ENCODE data around the gene NR2E3. TPM values are rescaled to one million over a fixed set of nuclear protein-coding genes. Genes with fewer than 3 reads are reported as not detected.

The NR2E3 gene
- under 1 TPM in 2 of 3 donors, not detected in 1; 0.04 to 0.10 TPM for polyA plus RNA-seq

DNA sequence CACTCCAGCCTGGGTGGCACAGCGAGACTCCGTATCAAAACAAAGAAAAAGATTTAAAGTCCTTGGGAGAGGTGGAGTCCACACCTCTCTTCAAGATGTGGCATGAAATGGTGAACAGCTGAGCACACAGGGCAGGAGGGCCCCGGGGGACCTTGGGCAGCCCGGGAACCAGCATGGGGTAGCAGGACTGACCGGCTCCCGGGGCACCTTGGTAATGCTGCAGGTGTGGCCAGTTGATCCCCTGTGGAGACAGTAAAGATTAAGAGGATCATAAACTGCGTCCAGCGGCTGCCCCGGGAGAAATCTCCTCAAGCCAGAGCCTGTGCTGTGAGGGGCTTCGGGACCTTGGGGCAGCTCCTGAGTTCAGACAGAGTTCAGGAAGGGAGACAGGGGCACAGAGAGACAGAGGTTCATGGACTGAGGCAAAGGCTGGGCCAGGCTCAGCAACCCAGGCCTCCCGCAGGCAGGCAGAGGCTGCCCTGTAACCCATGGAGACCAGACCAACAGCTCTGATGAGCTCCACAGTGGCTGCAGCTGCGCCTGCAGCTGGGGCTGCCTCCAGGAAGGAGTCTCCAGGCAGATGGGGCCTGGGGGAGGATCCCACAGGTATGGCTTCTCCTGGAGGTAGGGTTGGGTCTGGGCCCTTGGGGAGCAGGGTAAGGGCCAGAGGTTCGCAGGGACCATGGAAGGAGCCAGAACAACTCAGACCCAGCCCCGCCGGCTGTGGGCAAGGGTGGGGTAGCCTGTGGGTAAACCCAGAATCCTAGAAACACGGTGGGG lies at the start of gene NR2E3:
Gene NR2E3 (plus strand): TSS at position 299 of the 780 bp plus-strand sequence. CDS start 190 bp downstream, at position 489.
- no peak within 1 kb of the TSS for H3K27ac ChIP-seq (ENCODE audit: low read depth, low read length)
- WGBS, 3 donors: 62 to 86% (median 79%) methylated on average over 16 of the region's 16 CpGs

DNA sequence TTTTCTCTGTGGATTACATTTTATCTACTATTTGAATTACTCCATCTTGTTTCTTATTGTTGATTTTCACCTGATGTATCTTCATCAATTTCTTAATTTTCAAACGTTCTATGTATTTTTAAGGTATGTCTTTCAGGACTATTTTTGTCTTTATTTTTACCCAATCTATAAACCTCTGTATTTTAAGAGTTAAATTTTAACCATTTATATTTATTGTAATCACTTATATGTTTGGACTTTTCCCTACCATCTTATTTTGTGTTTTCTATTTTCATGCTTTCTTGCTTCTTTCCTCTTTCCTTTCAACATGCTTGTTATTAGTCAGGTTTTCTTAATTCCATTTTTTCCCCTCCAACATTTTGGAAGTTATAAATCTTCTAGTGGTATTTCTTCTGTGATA lies 49.5 kb upstream of the NR2E3 start:
- WGBS, 3 donors: 73 to 94% (median 92%) methylated on average over 1 of the region's 1 CpG
- no peak overlapping the region for H3K27ac ChIP-seq (ENCODE audit: low read depth, low read length)

GRCh38 chr15:71761649-71762048 lies 48.7 kb upstream of the NR2E3 start:
- H3K27ac ChIP-seq (ENCODE audit: low read depth, low read length): no peak overlapping the region
- 47 to 68% (median 57%) methylated on average over 3 of the region's 3 CpGs for WGBS, 3 donors

GRCh38 chr15:71768184-71768583 lies 42.2 kb upstream of the NR2E3 start:
- WGBS, 3 donors: 90 to 96% (median 94%) methylated on average over 5 of the region's 5 CpGs
- H3K27ac ChIP-seq (ENCODE audit: low read depth, low read length): no peak overlapping the region

GRCh38 chr15:71773206-71773859 lies 37.0 kb upstream of the NR2E3 start:
- no peak overlapping the region for H3K27ac ChIP-seq (ENCODE audit: low read depth, low read length)
- 82 to 96% (median 90%) methylated on average over 1 of the region's 1 CpG for WGBS, 3 donors

- no peak overlapping the region for H3K27ac ChIP-seq (ENCODE audit: low read depth, low read length)
Measured at GRCh38 chr15:71775856-71776255, 34.5 kb upstream of the NR2E3 start.

DNA sequence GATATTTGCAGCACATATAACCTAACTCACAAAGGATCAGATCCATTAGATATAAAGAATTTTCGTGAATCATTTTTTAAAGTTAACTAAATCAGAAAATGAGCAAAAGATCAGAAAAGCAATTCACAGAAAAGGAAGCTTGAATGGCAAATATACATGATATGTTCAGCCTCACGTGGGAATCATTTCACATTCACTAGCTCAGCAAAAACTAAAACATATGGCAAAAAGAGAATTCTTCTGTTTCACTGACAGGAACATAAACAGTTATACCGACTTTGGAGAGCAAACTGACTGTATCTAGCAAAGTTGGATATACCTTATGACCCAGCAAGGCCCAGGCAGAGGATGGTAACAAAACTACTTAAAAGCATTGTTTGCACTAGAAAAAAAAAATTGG lies 34.0 kb upstream of the NR2E3 start:
- 67 to 79% (median 78%) methylated on average over 3 of the region's 3 CpGs for WGBS, 3 donors
- H3K27ac ChIP-seq (ENCODE audit: low read depth, low read length): no peak overlapping the region

DNA sequence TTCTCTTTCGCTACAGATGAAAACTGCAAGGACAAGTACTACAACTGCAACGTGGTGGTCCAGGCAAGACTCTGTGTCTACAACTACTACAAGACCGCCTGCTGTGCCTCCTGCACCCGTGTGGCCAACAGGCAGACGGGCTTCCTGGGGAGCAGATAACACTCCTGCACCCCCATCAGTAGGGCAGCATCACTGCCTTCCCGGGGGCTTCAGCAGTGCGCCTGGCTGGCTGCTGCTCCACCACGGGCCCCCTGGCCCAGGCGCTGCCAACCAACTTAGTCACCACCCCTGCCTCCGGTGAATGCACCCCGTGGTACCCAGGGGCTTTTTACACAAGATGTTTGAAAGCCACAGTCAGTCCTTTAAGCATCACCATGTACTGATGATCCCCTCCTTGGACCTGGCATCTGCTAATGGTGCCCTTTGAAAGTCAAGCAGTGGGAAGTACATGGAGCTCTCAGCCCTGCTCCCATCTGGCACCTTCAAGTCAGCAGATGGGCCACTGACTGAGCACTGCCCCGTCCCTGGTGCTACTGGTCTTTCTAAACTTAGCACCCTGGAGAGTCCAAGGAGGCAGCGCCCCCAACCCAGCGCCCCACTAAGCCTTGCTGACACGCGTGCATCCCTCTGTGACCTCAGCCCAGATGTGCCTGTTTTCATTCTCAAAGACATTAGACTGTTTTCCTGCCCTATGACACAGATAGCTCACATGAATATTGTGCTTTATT lies 33.0 kb upstream of the NR2E3 start:
- WGBS, 3 donors: 81 to 88% (median 81%) methylated on average over 16 of the region's 16 CpGs
- H3K27ac ChIP-seq (ENCODE audit: low read depth, low read length): no peak overlapping the region

DNA sequence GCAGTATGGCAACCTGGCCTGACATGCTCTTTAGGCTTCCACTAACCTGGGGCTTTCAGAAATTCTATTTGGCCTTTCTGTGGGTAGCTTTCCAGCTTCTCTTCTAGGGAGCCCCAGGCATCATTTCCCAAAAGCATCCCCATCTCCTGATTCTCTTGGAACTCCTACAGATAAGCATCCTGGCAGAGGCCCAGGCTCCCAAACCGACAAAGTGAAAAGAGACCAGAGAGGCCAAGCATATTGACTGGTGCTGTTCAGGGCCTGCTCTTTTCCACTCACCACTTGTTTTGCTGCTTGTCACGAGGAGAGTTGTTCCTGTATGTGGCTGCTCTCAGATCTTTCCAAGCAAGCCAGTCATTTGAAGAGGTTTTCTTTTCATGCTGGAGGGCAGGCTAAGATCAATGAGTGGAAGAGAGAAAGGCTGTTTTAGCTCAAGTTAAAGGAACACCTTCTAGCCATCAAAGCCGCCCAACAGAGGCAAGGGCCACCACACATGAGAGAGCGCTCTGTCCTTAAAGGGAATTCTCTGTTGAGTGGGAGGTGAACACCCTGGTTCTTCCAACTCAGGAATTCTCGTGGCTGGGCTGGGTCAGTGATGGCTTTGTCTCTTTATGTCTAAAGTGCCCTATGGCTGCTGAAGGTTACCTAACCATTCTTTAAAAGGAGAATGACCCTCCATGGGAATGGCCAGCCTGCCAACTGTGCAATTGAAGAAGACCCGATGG lies 31.1 kb upstream of the NR2E3 start:
- no peak overlapping the region for H3K27ac ChIP-seq (ENCODE audit: low read depth, low read length)
- 83 to 93% (median 91%) methylated on average over 6 of the region's 6 CpGs for WGBS, 3 donors

- WGBS, 3 donors: 15 to 17% (median 16%) methylated on average over 13 of the region's 13 CpGs
Measured at GRCh38 chr15:71780115-71780976, 30.0 kb upstream of the NR2E3 start.

DNA sequence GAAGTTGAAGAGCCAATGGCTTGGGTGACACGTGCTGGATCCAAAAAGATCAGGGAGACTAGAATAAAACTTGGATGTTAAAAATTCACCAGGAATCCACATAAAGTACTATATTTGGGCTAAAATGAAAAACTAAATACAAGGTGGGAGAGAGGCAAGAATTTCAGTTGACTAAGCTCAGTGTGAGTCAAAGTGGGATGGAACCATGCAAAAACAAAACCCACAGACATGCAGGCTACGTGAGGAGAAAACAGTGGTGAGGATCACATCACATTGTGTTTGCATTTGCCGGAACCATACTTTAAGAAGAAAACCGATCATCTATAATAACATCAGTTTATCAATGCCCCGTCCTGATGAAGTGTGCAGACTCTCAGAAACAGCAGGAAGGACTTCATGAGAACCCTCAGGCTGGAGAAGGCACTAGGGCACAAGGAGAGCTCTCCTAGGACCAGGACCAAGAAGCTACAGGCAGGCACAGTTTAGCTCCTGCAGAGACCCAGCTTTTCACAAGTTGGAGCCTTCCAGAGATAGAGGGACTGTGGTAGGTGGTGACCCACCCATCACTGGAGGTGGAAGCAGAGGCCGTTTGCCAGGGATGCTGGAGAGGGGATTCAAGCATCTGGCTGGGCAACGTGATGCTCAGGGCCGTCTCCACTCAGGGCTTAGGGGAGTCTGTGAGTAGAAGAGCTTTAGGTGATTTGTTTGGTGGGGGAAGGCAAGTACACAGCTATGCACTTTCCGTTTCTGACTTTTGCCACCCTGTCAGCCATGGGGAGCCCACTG lies 29.0 kb upstream of the NR2E3 start:
- WGBS, 3 donors: 59 to 87% (median 85%) methylated on average over 9 of the region's 9 CpGs
- no peak overlapping the region for H3K27ac ChIP-seq (ENCODE audit: low read depth, low read length)

More at GRCh38 chr15:71780115-71780976, 30.0 kb upstream of the NR2E3 start:
- H3K27ac ChIP-seq (ENCODE audit: low read depth, low read length): no peak overlapping the region

DNA sequence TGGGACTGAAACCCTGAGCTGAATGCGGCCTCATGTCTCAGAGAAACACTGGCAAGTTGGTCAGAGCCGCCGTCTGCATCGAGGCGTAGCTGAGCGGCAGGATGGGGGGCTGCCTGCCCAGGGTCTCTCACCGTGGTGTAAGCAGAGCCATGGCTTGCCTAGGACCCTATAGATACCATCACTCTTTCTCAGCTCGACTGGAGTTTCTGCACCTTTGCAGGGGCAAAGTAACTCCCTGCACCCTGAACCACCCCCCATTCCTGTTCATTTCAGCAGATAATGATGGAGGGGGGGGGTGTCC lies 28.4 kb upstream of the NR2E3 start:
- WGBS, 3 donors: 66 to 93% (median 88%) methylated on average over 8 of the region's 8 CpGs

GRCh38 chr15:71782422-71783165 lies 27.8 kb upstream of the NR2E3 start:
- 48 to 79% (median 68%) methylated on average over 10 of the region's 10 CpGs for WGBS, 3 donors
- no peak overlapping the region for H3K27ac ChIP-seq (ENCODE audit: low read depth, low read length)

More for the DNA sequence above, 28.4 kb upstream of the NR2E3 start:
- no peak overlapping the region for H3K27ac ChIP-seq (ENCODE audit: low read depth, low read length)

DNA sequence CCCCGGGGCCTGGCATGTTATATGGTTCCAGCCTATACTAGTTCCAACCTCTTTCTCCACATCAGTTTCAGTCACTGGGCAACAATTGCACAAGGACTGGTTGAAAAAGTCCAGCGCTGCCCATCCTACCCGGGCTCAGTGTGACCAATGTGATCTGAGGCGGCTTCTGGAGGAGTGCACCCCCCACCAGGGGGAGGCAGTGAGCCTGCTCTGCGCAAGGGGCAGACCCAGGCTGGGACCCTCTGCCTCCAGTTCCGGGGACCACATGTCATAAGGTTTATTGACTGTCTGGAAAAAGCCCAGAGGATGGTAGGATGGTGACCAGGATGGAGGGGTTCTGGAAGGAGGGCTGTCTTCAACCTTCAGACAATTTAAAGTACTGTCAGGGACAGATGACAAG lies 25.6 kb upstream of the NR2E3 start:
- 66 to 76% (median 70%) methylated on average over 6 of the region's 6 CpGs for WGBS, 3 donors
- H3K27ac ChIP-seq (ENCODE audit: low read depth, low read length): no peak overlapping the region

DNA sequence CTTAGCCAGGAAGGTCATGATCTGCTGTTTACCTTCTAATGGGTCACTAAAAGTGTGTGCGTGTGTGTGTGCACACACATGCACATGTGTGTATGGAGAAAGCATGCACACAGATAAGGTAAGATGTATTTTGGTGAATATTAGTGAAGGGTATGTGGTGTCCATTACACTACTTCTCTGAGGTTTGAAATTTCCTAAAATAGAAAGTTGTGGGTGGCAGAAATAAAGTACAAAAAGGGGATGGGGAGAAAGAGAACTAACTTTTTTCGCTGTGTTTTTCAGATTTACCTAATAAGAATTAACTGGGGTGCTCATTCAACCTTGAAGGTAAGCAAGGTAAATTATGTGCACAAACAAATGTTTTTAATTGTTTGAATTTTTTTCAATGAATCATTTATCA lies 24.4 kb upstream of the NR2E3 start:
- no peak overlapping the region for H3K27ac ChIP-seq (ENCODE audit: low read depth, low read length)
- 71 to 90% (median 88%) methylated on average over 2 of the region's 2 CpGs for WGBS, 3 donors

DNA sequence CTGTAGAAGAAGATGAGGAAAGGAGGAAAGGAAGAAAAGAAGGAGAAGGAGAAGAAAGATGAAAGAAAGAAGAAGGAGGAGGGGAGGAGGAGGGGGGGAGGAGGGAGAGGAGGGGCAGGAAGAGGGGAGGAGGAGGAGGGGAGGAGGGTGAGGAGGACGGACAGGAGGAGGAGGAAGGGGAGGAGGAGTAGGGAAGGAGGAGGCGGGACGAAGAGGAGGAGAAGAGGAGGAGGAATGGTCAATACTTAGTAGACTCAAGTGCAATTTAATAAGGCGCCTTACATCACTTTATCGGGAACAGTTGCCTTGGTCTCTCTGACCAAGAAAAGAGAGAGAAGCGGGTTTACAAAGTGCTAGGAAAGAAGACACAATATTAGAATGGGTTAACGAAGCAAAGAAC lies 23.7 kb upstream of the NR2E3 start:
- WGBS, 3 donors: 78 to 83% (median 80%) methylated on average over 7 of the region's 7 CpGs
- H3K27ac ChIP-seq (ENCODE audit: low read depth, low read length): no peak overlapping the region
